VCaP (cell line): ENCODE results near the gene PRKD1.

Experiments used
- H3K27ac ChIP-seq: fragments of 450-650 bp; 2 replicates; pipeline ENCODE4 v1.5.1; 2017
- TF ChIP-seq, protein P1 (sequence below): fragments of 450-650 bp; conservative IDR thresholded peaks from 2 replicates; pipeline ENCODE4 v1.5.1; 2017; ENCODE audit warnings: mild to moderate bottlenecking, moderate library complexity

PRKD1 gene

DNA sequence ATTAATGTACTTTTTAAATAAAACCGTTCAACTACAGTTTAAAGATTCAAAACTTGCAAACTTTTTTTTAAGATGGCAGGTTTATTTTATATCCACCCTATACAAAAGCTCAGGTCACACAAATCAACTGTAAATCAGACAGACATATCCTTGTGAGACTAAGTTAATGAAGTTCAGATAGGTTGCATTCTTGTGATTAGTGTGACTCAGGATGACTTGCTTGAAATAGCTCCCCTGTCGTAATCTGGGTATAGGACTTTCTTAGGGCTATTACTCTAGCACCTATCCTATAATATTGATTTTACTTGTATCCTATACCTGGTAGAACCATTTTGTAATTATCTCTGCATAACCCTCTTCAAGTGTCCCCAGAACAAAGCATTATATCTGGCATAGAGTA lies 9.5 kb upstream of the PRKD1 start:
- TF ChIP-seq, protein P1, sequence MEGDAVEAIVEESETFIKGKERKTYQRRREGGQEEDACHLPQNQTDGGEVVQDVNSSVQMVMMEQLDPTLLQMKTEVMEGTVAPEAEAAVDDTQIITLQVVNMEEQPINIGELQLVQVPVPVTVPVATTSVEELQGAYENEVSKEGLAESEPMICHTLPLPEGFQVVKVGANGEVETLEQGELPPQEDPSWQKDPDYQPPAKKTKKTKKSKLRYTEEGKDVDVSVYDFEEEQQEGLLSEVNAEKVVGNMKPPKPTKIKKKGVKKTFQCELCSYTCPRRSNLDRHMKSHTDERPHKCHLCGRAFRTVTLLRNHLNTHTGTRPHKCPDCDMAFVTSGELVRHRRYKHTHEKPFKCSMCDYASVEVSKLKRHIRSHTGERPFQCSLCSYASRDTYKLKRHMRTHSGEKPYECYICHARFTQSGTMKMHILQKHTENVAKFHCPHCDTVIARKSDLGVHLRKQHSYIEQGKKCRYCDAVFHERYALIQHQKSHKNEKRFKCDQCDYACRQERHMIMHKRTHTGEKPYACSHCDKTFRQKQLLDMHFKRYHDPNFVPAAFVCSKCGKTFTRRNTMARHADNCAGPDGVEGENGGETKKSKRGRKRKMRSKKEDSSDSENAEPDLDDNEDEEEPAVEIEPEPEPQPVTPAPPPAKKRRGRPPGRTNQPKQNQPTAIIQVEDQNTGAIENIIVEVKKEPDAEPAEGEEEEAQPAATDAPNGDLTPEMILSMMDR = no peak
- H3K27ac ChIP-seq = no peak overlapping the region

DNA sequence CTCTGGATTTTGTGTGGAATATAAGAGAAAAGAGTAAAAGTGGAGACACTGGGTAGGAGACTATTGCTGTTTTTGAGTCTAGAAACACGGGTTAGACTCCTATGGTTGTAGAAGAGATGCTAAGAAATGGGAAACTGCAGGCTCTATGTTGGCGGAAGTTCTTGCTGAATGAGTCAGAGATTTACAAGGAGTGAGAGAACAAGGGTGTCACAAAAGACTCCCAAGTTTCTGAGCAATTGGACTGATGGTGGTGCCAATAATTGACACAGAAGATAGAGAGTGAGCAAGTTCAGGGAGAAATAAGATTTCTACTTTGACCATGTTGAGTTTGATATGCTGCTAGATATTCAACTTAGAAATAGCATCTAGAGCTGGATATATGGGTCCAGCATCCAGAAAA lies 2.6 kb upstream of the PRKD1 start:
- TF ChIP-seq, protein P1 = no peak
- H3K27ac ChIP-seq = no peak overlapping the region

DNA sequence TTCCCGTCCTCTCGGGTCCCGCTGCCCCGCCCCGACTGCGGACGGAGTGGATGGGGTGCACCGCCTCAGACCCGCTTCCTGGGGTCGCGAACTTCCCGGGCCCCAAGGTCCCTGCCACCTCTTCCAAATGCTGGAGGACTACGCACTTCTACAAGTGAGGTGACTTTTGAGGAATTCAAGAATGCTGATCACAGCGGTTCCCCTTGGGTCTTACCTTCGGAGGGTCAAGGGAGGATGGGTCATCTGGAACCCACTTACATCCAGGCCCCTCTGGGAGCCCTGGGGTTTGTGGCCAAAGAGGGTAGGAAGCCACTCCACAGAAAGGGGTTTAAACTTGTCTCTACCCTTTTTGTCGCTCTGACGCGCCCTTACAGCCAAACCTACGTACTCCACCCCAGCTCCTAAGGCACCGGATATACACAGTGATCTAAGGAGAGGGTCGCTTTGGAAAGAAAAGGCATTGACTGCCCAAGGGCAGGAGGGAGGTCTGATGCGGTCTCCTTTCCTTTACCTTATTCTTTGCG lies 532 bp upstream of the PRKD1 start:
- peak overlapping the region; percentile 84 for H3K27ac ChIP-seq
- TF ChIP-seq, protein P1 = no peak

DNA sequence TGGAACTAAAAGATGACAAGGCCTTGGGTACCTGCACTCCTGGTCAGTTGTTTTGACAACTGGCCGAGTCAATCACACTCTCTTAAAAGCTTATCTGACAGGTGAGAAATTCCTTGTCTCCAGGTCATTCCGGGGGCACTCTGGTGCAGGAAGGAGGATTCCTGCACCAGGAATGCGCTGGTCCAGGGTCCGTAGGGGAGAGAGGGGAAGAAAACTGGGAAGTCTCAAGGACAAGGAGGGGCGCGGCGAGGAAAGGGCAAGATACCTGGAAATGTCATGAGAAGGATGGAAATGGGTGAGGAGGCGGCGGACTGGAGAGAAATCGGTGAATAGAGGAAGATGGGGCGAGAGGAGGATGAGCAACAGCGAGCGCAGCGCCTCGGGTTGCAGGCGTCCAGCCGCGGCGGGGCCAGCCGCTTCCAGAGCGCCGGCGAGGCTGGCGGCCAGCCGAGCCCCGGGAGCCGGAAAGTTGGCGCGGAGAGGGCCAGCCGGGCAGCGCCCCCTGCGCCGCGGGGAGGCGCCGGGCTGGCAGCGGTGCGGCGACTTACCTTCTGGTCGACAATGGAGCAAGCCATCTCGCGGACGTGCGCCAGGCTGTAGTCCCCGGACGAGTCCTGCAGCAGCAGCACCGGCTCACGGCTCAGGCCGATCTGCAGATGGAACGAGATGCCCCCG lies 809 bp downstream of the PRKD1 start:
- TF ChIP-seq, protein P1 = peak; percentile 58
- H3K27ac ChIP-seq = peak overlapping the region; percentile 84

DNA sequence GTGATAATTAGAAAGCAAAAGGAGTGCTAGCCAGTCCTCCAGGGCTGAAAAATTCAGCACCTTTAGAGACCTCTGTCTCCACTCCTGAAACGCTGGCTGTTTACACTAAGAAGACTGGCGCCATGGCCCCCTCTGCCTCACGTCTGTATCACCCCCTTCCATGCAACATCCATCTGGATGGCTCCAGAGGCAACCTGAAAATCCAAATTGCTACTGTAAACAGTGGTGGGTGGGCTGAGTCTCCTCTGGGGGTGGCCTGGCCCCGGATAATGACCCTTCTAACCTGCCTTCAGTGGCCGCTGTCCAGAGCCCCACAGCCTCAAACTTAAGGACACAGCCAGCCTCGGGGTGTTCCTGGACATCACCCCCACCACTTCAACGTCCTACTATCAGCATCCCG lies 1.4 kb downstream of the PRKD1 start:
- TF ChIP-seq, protein P1 = no peak
- peak overlapping the region; percentile 84 for H3K27ac ChIP-seq

DNA sequence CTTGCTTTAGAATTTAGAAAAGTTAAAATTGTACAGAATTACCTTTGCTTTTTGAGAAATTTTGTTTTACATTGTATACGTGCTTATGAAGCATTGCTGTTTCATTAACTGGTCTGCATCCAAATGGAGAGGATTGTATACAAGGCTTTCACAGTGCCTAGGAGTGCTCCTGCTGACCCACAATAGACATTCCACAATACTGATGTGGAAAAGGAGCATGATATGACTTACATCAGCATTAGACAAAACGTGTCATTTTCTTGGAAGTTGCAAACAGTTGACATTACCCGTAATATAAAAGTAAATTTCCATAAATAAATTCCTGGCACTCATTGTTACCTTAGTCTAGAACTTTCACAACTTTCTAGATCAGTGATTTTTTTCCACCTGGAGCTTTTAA lies 1.9 kb downstream of the PRKD1 start:
- H3K27ac ChIP-seq = peak overlapping the region; percentile 84; the same call in 1 of the 2 replicates
- TF ChIP-seq, protein P1 = no peak

DNA sequence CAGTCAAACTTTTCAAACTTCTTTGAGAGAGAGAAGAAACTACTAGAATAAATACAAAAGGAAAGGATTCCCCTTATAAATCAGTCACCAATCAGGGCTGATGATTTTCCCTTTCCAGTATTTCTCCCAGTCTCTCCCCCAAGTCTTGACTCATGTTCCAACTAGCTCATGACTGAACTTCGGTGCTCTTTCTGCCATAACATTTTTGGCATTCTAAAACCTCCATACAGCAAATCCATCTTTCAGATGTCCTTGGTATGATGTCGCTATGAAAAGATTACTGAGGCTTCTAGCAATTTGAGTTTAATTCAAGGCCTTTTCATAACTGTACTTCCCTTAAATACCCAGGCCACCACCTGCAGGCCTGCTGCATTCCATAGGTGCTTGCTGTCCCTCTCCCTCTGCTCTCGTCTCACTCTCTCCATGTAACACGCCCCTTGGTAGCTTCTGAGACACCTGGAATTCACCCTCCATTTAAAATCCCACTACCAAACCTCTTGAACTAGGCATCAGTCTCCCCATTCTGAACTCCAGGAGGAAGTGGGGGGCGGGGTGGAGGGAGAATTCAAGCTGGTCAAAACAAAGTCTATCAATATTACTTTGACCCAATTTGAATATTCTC lies 2.4 kb downstream of the PRKD1 start:
- H3K27ac ChIP-seq = peak overlapping the region; percentile 84; the same call in 1 of the 2 replicates
- TF ChIP-seq, protein P1 = no peak
